Fibroblast of villous mesenchyme (primary cell): ENCODE data around the gene TNS1. TPM values are rescaled to one million over a fixed set of nuclear protein-coding genes. Genes with fewer than 3 reads are reported as not detected.

Source experiments
- DNase-seq: peaks from one replicate; pipeline ENCODE4 v3.0.0-alpha.2; 2010; ENCODE audit warnings: low read depth
- H3K4me3 ChIP-seq: 2 replicates; pipeline ENCODE4 v1.5.1; 2011; ENCODE audit warnings: low read depth, mild to moderate bottlenecking, low read length
- CTCF ChIP-seq: IDR thresholded peaks from 2 replicates; pipeline ENCODE4 v1.5.1; 2012; ENCODE audit warnings: low read depth, mild to moderate bottlenecking, low read length; ENCODE audit not compliant: insufficient read depth
- total RNA-seq: library from RNA; depleted of rRNA; stranded (reverse); fragments of >200 nt; gene quantifications from 2 replicates; pipeline ENCODE4 v1.2.3, GENCODE V29; 2012

The TNS1 gene
- total RNA-seq, 1 donor = 127 TPM

- no peak overlapping the region for H3K4me3 ChIP-seq
- DNase-seq = no peak
- no peak for TF ChIP-seq CTCF
Measured at GRCh38 chr2:218033590-218034496, 31.0 kb upstream of the TNS1 start.

GRCh38 chr2:218033208-218033589, 30.4 kb upstream of the TNS1 start:
- DNase-seq = no peak
- H3K4me3 ChIP-seq = no peak overlapping the region
- no peak for TF ChIP-seq CTCF

GRCh38 chr2:218032336-218033171, 29.8 kb upstream of the TNS1 start:
- no peak overlapping the region for H3K4me3 ChIP-seq
- TF ChIP-seq CTCF = no peak
- no peak for DNase-seq

GRCh38 chr2:218031771-218032257, 29.0 kb upstream of the TNS1 start:
- no peak overlapping the region for H3K4me3 ChIP-seq
- no peak for DNase-seq
- TF ChIP-seq CTCF = no peak

- no peak overlapping the region for H3K4me3 ChIP-seq
- no peak for TF ChIP-seq CTCF
- no peak for DNase-seq
Measured at GRCh38 chr2:218031261-218031660, 28.5 kb upstream of the TNS1 start.

- no peak for TF ChIP-seq CTCF
Measured at GRCh38 chr2:218030409-218031195, 27.8 kb upstream of the TNS1 start.

More at GRCh38 chr2:218030409-218031195, 27.8 kb upstream of the TNS1 start:
- no peak for DNase-seq
- H3K4me3 ChIP-seq = no peak overlapping the region
